ENCODE results near the gene KIAA1328. TPM values are rescaled to one million over a fixed set of nuclear protein-coding genes. Genes with fewer than 3 reads are reported as not detected.
"Not testable (repeated sequence)": the region's sequence is repeated elsewhere in the genome, so short reads cannot be mapped to it uniquely, and the experiment has no call there.

Gene KIAA1328
- total and polyA plus RNA-seq, 3 donors from 2014 or later, result 19.9 to 48.7 (median 35.0) TPM

GRCh38 chr18:36856815-36857214 lies 27.9 kb downstream of the KIAA1328 start:
- 18 to 45% methylated on average over 1 of the region's 1 CpG for WGBS, 2 donors
- Histone ChIP-seq H3K27ac (no peak overlapping the region), H3K4me1 (no peaks in the 10 kb centered on the region), H3K27me3 (no peaks in the 10 kb centered on the region), H3K9me3 (no peaks in the 10 kb centered on the region), H3K4me3 (no peak overlapping the region), H3K36me3 (ENCODE audit: low read depth, missing control alignments) (no peaks in the 10 kb centered on the region)
- DNase-seq, result no peak
- intact Hi-C loops (cut with DNase I; ENCODE audit: low total_unique reads), result no loop called here
- TF ChIP-seq POLR2A (IDR thresholded peaks at IDR 0.05) (no peak), CTCF (IDR thresholded peaks at IDR 0.05) (no peak)

- Histone ChIP-seq H3K9me3 (no peaks in the 10 kb centered on the region), H3K4me3 (no peak overlapping the region), H3K27me3 (no peaks in the 10 kb centered on the region), H3K4me1 (no peaks in the 10 kb centered on the region), H3K36me3 (ENCODE audit: low read depth, missing control alignments) (no peaks in the 10 kb centered on the region), H3K27ac (no peak overlapping the region)
- no peak for DNase-seq
- intact Hi-C loops (cut with DNase I; ENCODE audit: low total_unique reads), result no loop called here
- TF ChIP-seq POLR2A (IDR thresholded peaks at IDR 0.05) (no peak), CTCF (IDR thresholded peaks at IDR 0.05) (no peak)
- 94 to 100% methylated on average over 1 of the region's 1 CpG for WGBS, 2 donors
Measured at GRCh38 chr18:36862182-36862581, 33.3 kb downstream of the KIAA1328 start.

- no peak for TF ChIP-seq POLR2A (IDR thresholded peaks at IDR 0.05)
- TF ChIP-seq CTCF (IDR thresholded peaks at IDR 0.05), result no peak
- DNase-seq, result no peak
- H3K9me3 ChIP-seq, result no peaks in the 10 kb centered on the region
- no peaks in the 10 kb centered on the region for H3K4me1 ChIP-seq
- WGBS, 2 donors, result 92% methylated on average over 1 of the region's 1 CpG
- H3K27me3 ChIP-seq, result no peaks in the 10 kb centered on the region
- no peaks in the 10 kb centered on the region for H3K36me3 ChIP-seq (ENCODE audit: low read depth, missing control alignments)
- no peak overlapping the region for H3K27ac ChIP-seq
- intact Hi-C loops (cut with DNase I; ENCODE audit: low total_unique reads), result no loop called here
- no peak overlapping the region for H3K4me3 ChIP-seq
Measured at GRCh38 chr18:36867056-36867455, 38.1 kb downstream of the KIAA1328 start.

- intact Hi-C loops (cut with DNase I; ENCODE audit: low total_unique reads), result no loop called here
- no peaks in the 10 kb centered on the region for H3K27me3 ChIP-seq
- no peak for DNase-seq
- H3K36me3 ChIP-seq (ENCODE audit: low read depth, missing control alignments), result no peaks in the 10 kb centered on the region
- H3K27ac ChIP-seq, result no peak overlapping the region
- H3K4me3 ChIP-seq, result no peak overlapping the region
- WGBS, 2 donors, result 48 to 91% methylated on average over 3 of the region's 3 CpGs
- H3K4me1 ChIP-seq, result no peaks in the 10 kb centered on the region
- TF ChIP-seq CTCF (IDR thresholded peaks at IDR 0.05) (no peak), POLR2A (IDR thresholded peaks at IDR 0.05) (no peak)
- H3K9me3 ChIP-seq, result no peaks in the 10 kb centered on the region
Measured at GRCh38 chr18:36871801-36872200, 42.9 kb downstream of the KIAA1328 start.

GRCh38 chr18:36872329-36872728 lies 43.4 kb downstream of the KIAA1328 start:
- no peak overlapping the region for H3K27ac ChIP-seq
- DNase-seq, result no peak
- no peaks in the 10 kb centered on the region for H3K36me3 ChIP-seq (ENCODE audit: low read depth, missing control alignments)
- H3K4me3 ChIP-seq, result no peak overlapping the region
- TF ChIP-seq CTCF (IDR thresholded peaks at IDR 0.05) (no peak), POLR2A (IDR thresholded peaks at IDR 0.05) (no peak)
- H3K4me1 ChIP-seq, result no peaks in the 10 kb centered on the region
- no peaks in the 10 kb centered on the region for H3K27me3 ChIP-seq
- intact Hi-C loops (cut with DNase I; ENCODE audit: low total_unique reads), result no loop called here
- no peaks in the 10 kb centered on the region for H3K9me3 ChIP-seq

GRCh38 chr18:36873826-36874225 lies 44.9 kb downstream of the KIAA1328 start:
- H3K27me3 ChIP-seq; H3K4me1 ChIP-seq; H3K36me3 ChIP-seq (ENCODE audit: low read depth, missing control alignments); DNase-seq; intact Hi-C loops (cut with DNase I; ENCODE audit: low total_unique reads); H3K27ac ChIP-seq; H3K4me3 ChIP-seq; H3K9me3 ChIP-seq: not testable (repeated sequence)

GRCh38 chr18:36879796-36880195 lies 50.9 kb downstream of the KIAA1328 start:
- WGBS, 2 donors, result 97 to 100% methylated on average over 1 to 3 of the region's 3 CpGs
- H3K4me3 ChIP-seq; H3K27me3 ChIP-seq; H3K9me3 ChIP-seq; H3K27ac ChIP-seq; intact Hi-C loops (cut with DNase I; ENCODE audit: low total_unique reads); H3K4me1 ChIP-seq; H3K36me3 ChIP-seq (ENCODE audit: low read depth, missing control alignments); DNase-seq: not testable (repeated sequence)
